Measurements from ENCODE around the gene ISOC2.
A peak's percentile ranks its signal among the peaks of the same experiment; 100 is the strongest.

DNA sequence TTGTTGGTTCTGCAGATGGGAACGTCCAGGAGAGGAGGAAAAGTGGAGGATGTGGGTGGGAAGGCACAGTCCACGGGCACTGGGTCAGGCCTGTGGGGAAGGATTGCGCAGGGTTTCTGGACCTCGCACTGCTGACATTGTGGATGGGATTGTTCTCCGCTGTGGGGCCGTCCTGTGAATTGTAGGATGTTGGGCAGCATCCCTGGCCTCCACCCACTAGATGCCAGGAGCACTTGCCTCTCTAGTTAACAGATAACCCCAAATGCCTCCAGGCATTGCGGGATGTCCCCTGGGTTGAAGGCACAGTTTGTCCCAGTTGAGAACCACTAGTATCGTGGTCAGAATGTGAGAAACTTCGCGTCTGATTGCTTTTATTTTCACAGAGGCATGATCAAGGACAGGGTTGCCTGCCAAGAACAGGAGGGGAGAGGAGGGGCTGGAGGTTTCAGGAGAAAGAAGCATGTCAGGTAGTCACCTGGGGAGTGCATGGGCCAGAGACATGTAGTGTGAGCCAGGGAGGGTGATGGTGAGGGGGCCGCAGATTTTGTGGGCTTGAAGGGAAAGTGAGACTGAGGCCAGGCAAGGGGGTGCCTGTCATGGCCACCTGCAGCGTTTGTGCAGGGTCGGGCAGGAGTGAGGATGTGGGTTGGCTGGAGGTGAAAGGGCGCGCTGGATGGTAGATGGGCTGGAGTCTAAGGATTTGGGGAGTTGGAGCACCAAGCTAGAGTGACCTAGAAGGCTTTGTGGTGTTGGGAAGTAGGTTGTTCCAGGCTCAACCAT is 18.2 kb upstream of the ISOC2 start:
- TF ChIP-seq JUND (IDR thresholded peaks at IDR 0.05) (no peak), SP1 (IDR thresholded peaks at IDR 0.05) (peak; percentile 13), GABPA (IDR thresholded peaks at IDR 0.05 in 1 of 2, conservative IDR thresholded peaks at IDR 0.05 in 1 of 2) (no peak), FOXA1 (IDR thresholded peaks at IDR 0.05) (no peak), TAF1 (conservative IDR thresholded peaks at IDR 0.05) (no peak), YY1 (IDR thresholded peaks at IDR 0.05) (no peak), RXRA (IDR thresholded peaks at IDR 0.05) (no peak), HNF4A (conservative IDR thresholded peaks at IDR 0.05) (no peak), RAD21 (IDR thresholded peaks at IDR 0.05) (no peak)
- TF ChIP-seq, protein P1, sequence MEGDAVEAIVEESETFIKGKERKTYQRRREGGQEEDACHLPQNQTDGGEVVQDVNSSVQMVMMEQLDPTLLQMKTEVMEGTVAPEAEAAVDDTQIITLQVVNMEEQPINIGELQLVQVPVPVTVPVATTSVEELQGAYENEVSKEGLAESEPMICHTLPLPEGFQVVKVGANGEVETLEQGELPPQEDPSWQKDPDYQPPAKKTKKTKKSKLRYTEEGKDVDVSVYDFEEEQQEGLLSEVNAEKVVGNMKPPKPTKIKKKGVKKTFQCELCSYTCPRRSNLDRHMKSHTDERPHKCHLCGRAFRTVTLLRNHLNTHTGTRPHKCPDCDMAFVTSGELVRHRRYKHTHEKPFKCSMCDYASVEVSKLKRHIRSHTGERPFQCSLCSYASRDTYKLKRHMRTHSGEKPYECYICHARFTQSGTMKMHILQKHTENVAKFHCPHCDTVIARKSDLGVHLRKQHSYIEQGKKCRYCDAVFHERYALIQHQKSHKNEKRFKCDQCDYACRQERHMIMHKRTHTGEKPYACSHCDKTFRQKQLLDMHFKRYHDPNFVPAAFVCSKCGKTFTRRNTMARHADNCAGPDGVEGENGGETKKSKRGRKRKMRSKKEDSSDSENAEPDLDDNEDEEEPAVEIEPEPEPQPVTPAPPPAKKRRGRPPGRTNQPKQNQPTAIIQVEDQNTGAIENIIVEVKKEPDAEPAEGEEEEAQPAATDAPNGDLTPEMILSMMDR (IDR thresholded peaks at IDR 0.05; ENCODE audit: low read depth, low read length, missing input control): no peak
- TF ChIP-seq, protein P2, sequence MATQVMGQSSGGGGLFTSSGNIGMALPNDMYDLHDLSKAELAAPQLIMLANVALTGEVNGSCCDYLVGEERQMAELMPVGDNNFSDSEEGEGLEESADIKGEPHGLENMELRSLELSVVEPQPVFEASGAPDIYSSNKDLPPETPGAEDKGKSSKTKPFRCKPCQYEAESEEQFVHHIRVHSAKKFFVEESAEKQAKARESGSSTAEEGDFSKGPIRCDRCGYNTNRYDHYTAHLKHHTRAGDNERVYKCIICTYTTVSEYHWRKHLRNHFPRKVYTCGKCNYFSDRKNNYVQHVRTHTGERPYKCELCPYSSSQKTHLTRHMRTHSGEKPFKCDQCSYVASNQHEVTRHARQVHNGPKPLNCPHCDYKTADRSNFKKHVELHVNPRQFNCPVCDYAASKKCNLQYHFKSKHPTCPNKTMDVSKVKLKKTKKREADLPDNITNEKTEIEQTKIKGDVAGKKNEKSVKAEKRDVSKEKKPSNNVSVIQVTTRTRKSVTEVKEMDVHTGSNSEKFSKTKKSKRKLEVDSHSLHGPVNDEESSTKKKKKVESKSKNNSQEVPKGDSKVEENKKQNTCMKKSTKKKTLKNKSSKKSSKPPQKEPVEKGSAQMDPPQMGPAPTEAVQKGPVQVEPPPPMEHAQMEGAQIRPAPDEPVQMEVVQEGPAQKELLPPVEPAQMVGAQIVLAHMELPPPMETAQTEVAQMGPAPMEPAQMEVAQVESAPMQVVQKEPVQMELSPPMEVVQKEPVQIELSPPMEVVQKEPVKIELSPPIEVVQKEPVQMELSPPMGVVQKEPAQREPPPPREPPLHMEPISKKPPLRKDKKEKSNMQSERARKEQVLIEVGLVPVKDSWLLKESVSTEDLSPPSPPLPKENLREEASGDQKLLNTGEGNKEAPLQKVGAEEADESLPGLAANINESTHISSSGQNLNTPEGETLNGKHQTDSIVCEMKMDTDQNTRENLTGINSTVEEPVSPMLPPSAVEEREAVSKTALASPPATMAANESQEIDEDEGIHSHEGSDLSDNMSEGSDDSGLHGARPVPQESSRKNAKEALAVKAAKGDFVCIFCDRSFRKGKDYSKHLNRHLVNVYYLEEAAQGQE (IDR thresholded peaks at IDR 0.05): no peak
- TF ChIP-seq, protein P3, sequence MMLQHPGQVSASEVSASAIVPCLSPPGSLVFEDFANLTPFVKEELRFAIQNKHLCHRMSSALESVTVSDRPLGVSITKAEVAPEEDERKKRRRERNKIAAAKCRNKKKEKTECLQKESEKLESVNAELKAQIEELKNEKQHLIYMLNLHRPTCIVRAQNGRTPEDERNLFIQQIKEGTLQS (IDR thresholded peaks at IDR 0.05): no peak
- TF ChIP-seq, protein P4, sequence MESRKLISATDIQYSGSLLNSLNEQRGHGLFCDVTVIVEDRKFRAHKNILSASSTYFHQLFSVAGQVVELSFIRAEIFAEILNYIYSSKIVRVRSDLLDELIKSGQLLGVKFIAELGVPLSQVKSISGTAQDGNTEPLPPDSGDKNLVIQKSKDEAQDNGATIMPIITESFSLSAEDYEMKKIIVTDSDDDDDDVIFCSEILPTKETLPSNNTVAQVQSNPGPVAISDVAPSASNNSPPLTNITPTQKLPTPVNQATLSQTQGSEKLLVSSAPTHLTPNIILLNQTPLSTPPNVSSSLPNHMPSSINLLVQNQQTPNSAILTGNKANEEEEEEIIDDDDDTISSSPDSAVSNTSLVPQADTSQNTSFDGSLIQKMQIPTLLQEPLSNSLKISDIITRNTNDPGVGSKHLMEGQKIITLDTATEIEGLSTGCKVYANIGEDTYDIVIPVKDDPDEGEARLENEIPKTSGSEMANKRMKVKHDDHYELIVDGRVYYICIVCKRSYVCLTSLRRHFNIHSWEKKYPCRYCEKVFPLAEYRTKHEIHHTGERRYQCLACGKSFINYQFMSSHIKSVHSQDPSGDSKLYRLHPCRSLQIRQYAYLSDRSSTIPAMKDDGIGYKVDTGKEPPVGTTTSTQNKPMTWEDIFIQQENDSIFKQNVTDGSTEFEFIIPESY (IDR thresholded peaks at IDR 0.05): no peak
- TF ChIP-seq, protein P5, sequence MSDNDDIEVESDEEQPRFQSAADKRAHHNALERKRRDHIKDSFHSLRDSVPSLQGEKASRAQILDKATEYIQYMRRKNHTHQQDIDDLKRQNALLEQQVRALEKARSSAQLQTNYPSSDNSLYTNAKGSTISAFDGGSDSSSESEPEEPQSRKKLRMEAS (IDR thresholded peaks at IDR 0.05): no peak
